CD4-positive, alpha-beta T cell treated with Interferon gamma for 1 hour (primary cell): ENCODE data around the gene ZFP36L1.

Source experiments
- DNase-seq: peaks from one replicate; pipeline ENCODE4 v3.0.0-alpha.2; 2020

ZFP36L1 gene

DNA sequence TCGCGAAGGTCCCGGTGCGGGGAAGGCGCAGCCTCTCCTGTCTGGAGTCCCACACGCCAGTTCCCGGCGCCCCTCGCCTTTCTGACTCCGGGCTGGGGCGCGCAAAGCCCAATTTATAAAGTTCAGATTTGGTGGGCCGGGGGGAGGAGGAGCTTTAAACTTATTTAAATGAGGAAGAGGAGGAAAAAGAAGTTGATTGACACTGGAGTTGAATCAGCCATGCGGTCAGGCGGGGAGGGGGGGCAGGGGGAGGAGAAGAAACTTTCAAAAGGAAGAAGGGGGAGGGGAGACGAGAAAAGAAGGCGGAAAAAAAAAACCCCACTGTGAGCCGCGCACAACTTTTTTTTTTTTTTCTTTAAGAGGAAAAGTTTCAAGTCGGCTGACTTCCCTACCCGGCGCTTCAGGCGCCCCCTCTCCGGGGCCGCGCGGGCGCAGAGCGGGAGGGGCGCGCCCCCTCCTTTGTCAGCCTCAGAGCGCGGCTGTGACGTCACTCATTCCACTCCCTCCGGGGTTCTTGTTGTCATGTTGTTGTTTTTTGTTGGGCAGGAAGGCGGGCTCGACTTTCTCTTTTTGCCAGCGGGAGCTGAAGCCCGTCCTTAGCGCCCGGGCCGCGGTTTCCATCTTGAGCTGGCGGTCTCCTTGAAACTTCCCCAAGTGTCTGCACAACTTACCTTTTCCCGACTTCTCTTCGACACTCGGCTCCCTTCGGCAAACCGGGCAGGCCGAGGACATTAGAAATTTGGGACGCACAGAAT is at the start of gene ZFP36L1:
Gene ZFP36L1, minus strand, starts transcription at position 89 of the 755 bp plus-strand sequence. CDS start 129 bp downstream, outside the sequence.
- DNase-seq = peak; percentile 98

- no peak for DNase-seq
Measured at GRCh38 chr14:68842298-68842697, 49.4 kb upstream of the ZFP36L1 start.

- no peak for DNase-seq
Measured at GRCh38 chr14:68841016-68841809, 48.3 kb upstream of the ZFP36L1 start.

DNA sequence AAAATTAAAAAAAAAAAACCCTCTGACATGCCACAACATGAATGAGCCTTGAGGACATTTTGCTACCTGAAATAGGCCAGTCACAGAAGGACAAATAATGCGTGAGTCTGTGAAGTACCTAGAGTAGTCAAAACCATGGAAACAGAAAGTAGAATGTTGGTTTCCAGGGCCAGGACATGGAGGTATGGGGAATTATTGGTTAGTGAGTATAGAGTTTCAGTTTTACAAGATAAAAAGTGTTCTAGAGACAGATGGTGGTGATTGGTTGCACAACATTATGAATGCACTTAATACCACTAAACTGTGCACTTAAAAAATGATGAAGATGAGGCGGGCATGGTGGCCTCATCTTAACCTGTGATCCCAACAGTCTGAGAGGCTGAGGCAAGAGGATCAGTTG is 47.6 kb upstream of the ZFP36L1 start:
- no peak for DNase-seq

DNA sequence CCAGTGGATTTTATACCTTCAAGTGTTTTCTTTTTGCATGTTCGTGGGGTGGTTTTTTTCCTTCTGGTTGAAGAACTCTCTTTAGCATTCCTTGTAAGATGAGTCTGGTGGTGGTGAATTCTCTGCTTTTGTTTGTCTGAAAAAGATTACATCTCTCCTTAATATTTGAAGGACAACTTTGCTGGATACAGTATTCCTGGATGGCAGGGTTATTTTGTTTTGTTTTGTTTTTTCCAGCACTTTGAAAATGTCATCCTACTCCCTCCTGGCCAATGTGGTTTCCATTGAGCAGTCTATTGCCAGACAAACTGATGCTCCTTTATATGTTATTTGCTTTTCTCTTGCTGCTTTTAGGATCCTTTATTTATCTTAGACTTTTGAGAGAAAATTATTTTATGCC is 43.2 kb upstream of the ZFP36L1 start:
- no peak for DNase-seq

GRCh38 chr14:68834816-68835215 is 41.9 kb upstream of the ZFP36L1 start:
- no peak for DNase-seq

DNA sequence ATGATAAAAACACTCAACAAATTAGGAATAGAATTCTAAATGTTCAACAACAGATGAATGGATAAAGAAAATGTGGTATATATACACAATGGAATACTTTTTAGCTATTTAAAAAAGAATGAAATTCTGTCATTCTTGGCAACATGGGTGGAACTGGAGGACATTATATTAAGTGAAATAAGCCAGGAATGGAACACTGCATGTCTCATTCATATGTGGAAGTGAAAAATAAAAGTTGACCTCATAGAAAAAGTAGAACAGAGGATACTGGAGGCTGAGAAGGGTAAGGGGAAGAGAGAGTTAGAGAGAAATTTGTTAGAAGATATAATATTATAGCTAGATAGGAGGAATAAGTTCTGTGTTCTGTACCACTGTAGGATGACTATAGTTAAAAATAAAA is 35.8 kb upstream of the ZFP36L1 start:
- no peak for DNase-seq

DNA sequence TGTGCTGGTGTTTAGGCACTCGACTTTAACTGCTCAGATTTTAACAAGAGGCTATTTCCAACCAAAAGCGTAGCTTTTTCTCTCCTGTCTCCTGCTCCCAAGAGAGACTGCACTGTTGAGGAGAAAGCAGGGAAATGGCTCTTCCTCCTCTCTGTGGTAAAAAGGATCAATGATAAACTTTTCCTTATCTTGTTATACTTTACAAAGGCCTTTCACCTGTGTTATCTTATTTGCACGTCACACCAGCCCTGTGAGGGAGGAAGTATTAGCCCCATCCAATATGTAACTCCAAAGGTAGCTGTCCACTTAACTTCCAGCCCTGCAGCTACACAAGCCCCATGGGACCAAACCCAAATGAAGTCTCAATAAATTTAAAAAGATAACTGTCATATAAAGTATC is 32.9 kb upstream of the ZFP36L1 start:
- DNase-seq = no peak

- DNase-seq = no peak
Measured at GRCh38 chr14:68824517-68825347, 31.9 kb upstream of the ZFP36L1 start.

GRCh38 chr14:68824207-68824516 is 31.3 kb upstream of the ZFP36L1 start:
- no peak for DNase-seq

GRCh38 chr14:68823434-68824206 is 30.8 kb upstream of the ZFP36L1 start:
- no peak for DNase-seq

GRCh38 chr14:68822926-68823325 is 30.1 kb upstream of the ZFP36L1 start:
- no peak for DNase-seq

DNA sequence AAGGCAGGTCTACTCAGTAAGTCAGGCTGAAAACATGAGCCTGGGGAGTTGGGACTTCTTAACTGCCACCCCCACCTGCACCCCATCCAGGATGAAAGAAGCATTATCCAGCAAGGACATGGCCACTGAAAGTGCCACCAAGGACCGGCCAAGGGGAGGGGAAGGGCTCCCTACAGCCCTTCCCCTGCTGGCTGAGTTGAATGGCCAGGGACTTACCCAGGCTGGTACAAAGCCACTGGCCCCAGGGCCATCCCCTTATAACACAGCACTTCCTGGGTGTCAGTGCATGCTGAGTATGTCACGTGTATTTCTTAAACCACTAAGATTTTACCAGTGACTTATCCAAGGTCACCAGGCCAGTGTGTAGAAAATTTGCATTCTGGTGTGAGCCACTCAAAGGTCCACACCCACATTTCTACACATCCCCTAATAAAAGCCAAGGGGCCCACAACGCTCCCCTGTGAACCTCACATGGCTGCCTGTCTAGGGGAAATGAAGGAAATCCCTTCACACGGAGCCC is 29.3 kb upstream of the ZFP36L1 start:
- peak; percentile 31 for DNase-seq

DNA sequence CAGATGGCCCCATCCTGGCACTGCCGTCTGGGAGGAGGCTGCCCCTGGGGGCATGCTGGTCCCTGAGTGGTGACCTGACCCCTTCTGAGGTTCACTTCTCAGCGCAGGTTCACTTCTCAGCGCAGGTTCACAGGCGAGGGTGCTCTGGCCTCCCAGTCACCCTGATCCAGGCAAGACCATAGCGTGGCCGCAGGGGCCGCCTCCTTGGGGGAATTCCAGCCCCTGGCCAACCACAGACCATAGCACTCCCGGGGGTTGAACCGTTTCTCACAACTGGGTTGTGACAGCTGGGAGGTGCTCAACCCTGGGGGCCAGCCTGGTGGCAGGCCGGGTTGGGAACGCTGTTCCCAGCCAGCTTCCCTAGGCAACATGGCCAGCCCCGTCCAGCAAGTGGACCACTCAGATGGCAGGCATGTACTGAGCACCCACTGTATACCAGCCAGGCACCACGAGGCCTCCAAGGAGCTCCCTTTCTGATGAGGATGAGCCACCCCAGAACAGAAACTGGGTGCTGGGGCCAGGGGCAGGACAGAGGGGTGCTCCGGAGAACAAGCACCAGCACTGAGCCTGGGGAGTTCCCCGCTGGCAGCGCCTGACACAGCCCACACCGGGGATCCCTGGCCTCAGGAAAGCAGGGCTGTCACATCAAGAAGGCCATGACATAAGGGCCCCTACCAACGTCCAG is 28.3 kb upstream of the ZFP36L1 start:
- no peak for DNase-seq

- DNase-seq = peak; percentile 34
Measured at GRCh38 chr14:68820536-68820935, 27.7 kb upstream of the ZFP36L1 start.

DNA sequence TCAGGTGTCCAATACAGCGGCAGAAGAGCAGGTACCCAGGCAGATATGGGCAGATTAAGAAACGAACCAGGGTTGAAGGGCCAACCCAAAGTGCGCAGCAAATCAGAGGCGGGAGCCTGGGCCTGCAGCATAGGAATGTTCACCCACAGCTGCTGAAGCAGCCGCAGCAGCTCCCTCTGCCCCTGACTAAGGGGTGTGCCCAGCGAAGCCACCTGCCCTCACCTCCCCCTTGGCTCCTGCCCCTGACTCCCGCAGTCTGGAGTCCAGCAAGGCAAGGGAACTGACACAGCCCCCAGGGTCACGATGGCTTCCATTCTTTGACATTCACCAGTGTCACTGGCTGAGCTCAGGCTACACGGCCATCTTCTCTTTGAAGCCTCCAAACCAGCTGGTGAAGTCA is 27.3 kb upstream of the ZFP36L1 start:
- no peak for DNase-seq

- no peak for DNase-seq
Measured at GRCh38 chr14:68819260-68819691, 26.4 kb upstream of the ZFP36L1 start.

GRCh38 chr14:68817506-68818212 is 24.8 kb upstream of the ZFP36L1 start:
- DNase-seq = no peak

- DNase-seq = no peak
Measured at GRCh38 chr14:68816943-68817430, 24.1 kb upstream of the ZFP36L1 start.

GRCh38 chr14:68816183-68816942 is 23.5 kb upstream of the ZFP36L1 start:
- peak; percentile 89 for DNase-seq
